Natural killer cell (primary cell): ENCODE measurements around the gene MIS12. TPM values are rescaled to one million over a fixed set of nuclear protein-coding genes. Genes with fewer than 3 reads are reported as not detected.
A peak's percentile ranks its signal among the peaks of the same experiment; 100 is the strongest.

Experiments used
- ATAC-seq, 3 donors: fragments of 150-1000 bp in 2 of 3; fragments of 200-7000 bp in 1 of 3; cut with Tn5 transposase; 1 replicate in 1 of 3; 2 replicates in 2 of 3; pipeline ENCODE4 v1.10.0; 2021; ENCODE audit warnings: mild to moderate bottlenecking in 2 of 3, moderate library complexity in 2 of 3
- DNase-seq, 2 donors: peaks; one replicate each; pipeline versions ENCODE4 v3.0.0 to v3.0.0-alpha.2; 2013 to 2021; ENCODE audit warnings: mixed read lengths in 1 of 2
- H3K27ac ChIP-seq: one replicate; pipeline ENCODE4 v1.5.1; 2013; ENCODE audit warnings: mild to moderate bottlenecking, low read length
- H3K27me3 ChIP-seq: one replicate; pipeline ENCODE4 v1.6.1; 2013; ENCODE audit warnings: low read length; ENCODE audit not compliant: control insufficient read depth, insufficient read depth
- H3K36me3 ChIP-seq: one replicate; pipeline ENCODE4 v1.6.1; 2013; ENCODE audit warnings: low read length; ENCODE audit not compliant: control insufficient read depth, insufficient read depth
- H3K4me1 ChIP-seq: one replicate; pipeline ENCODE4 v1.6.1; 2013; ENCODE audit warnings: low read length; ENCODE audit not compliant: control insufficient read depth, insufficient read depth
- H3K4me3 ChIP-seq: one replicate; pipeline ENCODE4 v1.5.1; 2013; ENCODE audit warnings: low read length
- H3K9me3 ChIP-seq: one replicate; pipeline ENCODE4 v1.6.1; 2013; ENCODE audit warnings: low read length; ENCODE audit not compliant: control insufficient read depth, insufficient read depth
- H3K27ac Mint-ChIP-seq, 2 donors: one replicate each; pipeline ENCODE4 v1.8.0; 2022; ENCODE audit warnings: mild to moderate bottlenecking in 2 of 2, mixed read lengths in 2 of 2, moderate library complexity in 1 of 2
- H3K27me3 Mint-ChIP-seq, 2 donors: one replicate each; pipeline ENCODE4 v1.8.0; 2022; ENCODE audit warnings: low read depth in 2 of 2, mixed read lengths in 2 of 2
- H3K36me3 Mint-ChIP-seq: one replicate; pipeline ENCODE4 v1.8.0; 2022; ENCODE audit warnings: mixed read lengths
- H3K4me1 Mint-ChIP-seq, 2 donors: one replicate each; pipeline ENCODE4 v1.8.0; 2022; ENCODE audit warnings: mixed read lengths in 2 of 2
- H3K4me3 Mint-ChIP-seq: one replicate; pipeline ENCODE4 v1.8.0; 2022; ENCODE audit warnings: mild to moderate bottlenecking, moderate library complexity, mixed read lengths
- H3K9me3 Mint-ChIP-seq, 2 donors: one replicate each; pipeline ENCODE4 v1.8.0; 2022; ENCODE audit warnings: mixed read lengths in 2 of 2
- CTCF ChIP-seq: fragments of 200-600 bp; IDR thresholded peaks from one replicate; pipeline ENCODE4 v1.8.0; 2022; ENCODE audit warnings: antibody characterized with exemption
- WGBS: methylation state at CpG from one replicate; pipeline ENCODE4 v1.1.7; 2013; ENCODE audit warnings: missing lambda C conversion rate; ENCODE audit not compliant: insufficient coverage; 5-methylcytosine and 5-hydroxymethylcytosine counted together
- intact Hi-C: fragments of 100-400 bp; cut with micrococcal nuclease; formaldehyde crosslinking; loops from one replicate; pipeline ENCODE4 v1.14.2; 2022
- total RNA-seq, 4 donors: library from RNA; stranded (reverse); fragments of 120-200 nt in 1 of 4; gene quantifications; one replicate each; pipeline versions ENCODE4 v1.2.3 to v1.2.4, GENCODE V29; 2013 to 2022

Gene MIS12
- total RNA-seq, 3 donors from 2014 or later (not counting 1 experiment from before 2014, with no cell fraction given) = 26.8 to 35.3 (median 29.3) TPM

GRCh38 chr17:5531085-5531418, 44.7 kb downstream of the MIS12 start:
- no peaks in the 10 kb centered on the region for H3K9me3 ChIP-seq

GRCh38 chr17:5532581-5532980, 46.2 kb downstream of the MIS12 start:
- Mint-ChIP-seq H3K27ac (peak overlapping the region in 1 of 2 donors; percentile 31), H3K9me3 (no peaks in the 10 kb centered on the region), H3K27me3 (no peaks in the 10 kb centered on the region), H3K4me1 (peaks cover 0 to 4% of the 10 kb centered on the region in 2 donors), H3K4me3 (no peak overlapping the region), H3K36me3 (peaks cover 31% of the 10 kb centered on the region)
- TF ChIP-seq CTCF = no peak
- no peak for ATAC-seq
- Histone ChIP-seq H3K4me1 (no peaks in the 10 kb centered on the region), H3K4me3 (no peak overlapping the region), H3K9me3 (no peaks in the 10 kb centered on the region), H3K27me3 (no peaks in the 10 kb centered on the region), H3K36me3 (peaks cover 74% of the 10 kb centered on the region), H3K27ac (no peak overlapping the region)
- DNase-seq = no peak
- WGBS = 88% methylated on average over 8 of the region's 8 CpGs
- intact Hi-C loops = no loop called here

More at GRCh38 chr17:5531085-5531418, 44.7 kb downstream of the MIS12 start:
- DNase-seq (no peak), ATAC-seq (no peak)
- no peak overlapping the region for H3K4me3 Mint-ChIP-seq
- H3K27me3 ChIP-seq = no peaks in the 10 kb centered on the region
- peaks cover 74% of the 10 kb centered on the region for H3K36me3 ChIP-seq
- TF ChIP-seq CTCF = no peak
- H3K36me3 Mint-ChIP-seq = peaks cover 31% of the 10 kb centered on the region
- no peak overlapping the region for H3K27ac ChIP-seq
- WGBS = 95% methylated on average over 4 of the region's 4 CpGs
- no peaks in the 10 kb centered on the region for H3K4me1 ChIP-seq
- no peak overlapping the region for H3K4me3 ChIP-seq
- H3K4me1 Mint-ChIP-seq = no peaks in the 10 kb centered on the region
- H3K27me3 Mint-ChIP-seq = no peaks in the 10 kb centered on the region
- no peaks in the 10 kb centered on the region for H3K9me3 Mint-ChIP-seq
- H3K27ac Mint-ChIP-seq = no peak overlapping the region
- intact Hi-C loops = no loop called here

- H3K27me3 Mint-ChIP-seq = no peaks in the 10 kb centered on the region
- no peak for TF ChIP-seq CTCF
- Histone ChIP-seq H3K4me3 (no peak overlapping the region), H3K27me3 (no peaks in the 10 kb centered on the region), H3K9me3 (no peaks in the 10 kb centered on the region), H3K36me3 (peaks cover 76% of the 10 kb centered on the region), H3K4me1 (no peaks in the 10 kb centered on the region), H3K27ac (no peak overlapping the region)
- H3K9me3 Mint-ChIP-seq = no peaks in the 10 kb centered on the region
- no peak for ATAC-seq
- peaks cover 0 to 4% of the 10 kb centered on the region in 2 donors for H3K4me1 Mint-ChIP-seq
- intact Hi-C loops = no loop called here
- DNase-seq = no peak
- 96% methylated on average over 18 of the region's 18 CpGs for WGBS
- H3K27ac Mint-ChIP-seq = peak overlapping the region in 1 of 2 donors; percentile 15
- peaks cover 31% of the 10 kb centered on the region for H3K36me3 Mint-ChIP-seq
- H3K4me3 Mint-ChIP-seq = no peak overlapping the region
These were observed 47.3 kb downstream of the MIS12 start for GRCh38 chr17:5533486-5534315.

- Mint-ChIP-seq H3K4me3 (no peak overlapping the region), H3K4me1 (peaks cover 0 to 4% of the 10 kb centered on the region in 2 donors), H3K9me3 (no peaks in the 10 kb centered on the region), H3K27me3 (no peaks in the 10 kb centered on the region), H3K36me3 (peaks cover 29% of the 10 kb centered on the region), H3K27ac (no peak overlapping the region)
- no peak for ATAC-seq
- H3K27ac ChIP-seq = no peak overlapping the region
- no peak for TF ChIP-seq CTCF
- peaks cover 81% of the 10 kb centered on the region for H3K36me3 ChIP-seq
- intact Hi-C loops = loop anchor here (5.0 kb wide), 1 partner anchor 188 kb away; no protein-coding TSS in a partner anchor
- no peaks in the 10 kb centered on the region for H3K27me3 ChIP-seq
- no peak overlapping the region for H3K4me3 ChIP-seq
- WGBS = 95% methylated on average over 2 of the region's 2 CpGs
- DNase-seq = no peak
- no peaks in the 10 kb centered on the region for H3K4me1 ChIP-seq
- no peaks in the 10 kb centered on the region for H3K9me3 ChIP-seq
These were observed 49.1 kb downstream of the MIS12 start for GRCh38 chr17:5535436-5535835.
